Endothelial cell of umbilical vein (primary cell): Measurements from ENCODE around the gene CPNE5.

Source experiments
- EZH2 ChIP-seq: IDR thresholded peaks from 2 replicates; pipeline ENCODE4 v1.6.1; 2012; ENCODE audit warnings: borderline replicate concordance, low read depth, mild to moderate bottlenecking, moderate library complexity, low read length, inconsistent platforms; ENCODE audit not compliant: severe bottlenecking
- FOS ChIP-seq: IDR thresholded peaks from 2 replicates; pipeline ENCODE4 v1.6.1; 2011; ENCODE audit warnings: mild to moderate bottlenecking, low read length, moderate library complexity, borderline replicate concordance; ENCODE audit not compliant: insufficient read depth
- POLR2A ChIP-seq: IDR thresholded peaks from 2 replicates; pipeline ENCODE4 v1.6.1; 2012; ENCODE audit warnings: low read depth, mild to moderate bottlenecking, control low read depth, low read length
- POLR2AphosphoS5 ChIP-seq: IDR thresholded peaks from 2 replicates; pipeline ENCODE4 v1.6.1; 2012; ENCODE audit warnings: low read depth, mild to moderate bottlenecking, control low read depth, low read length, moderate library complexity; ENCODE audit not compliant: insufficient read depth
- TF ChIP-seq, protein P1 (sequence below), 2 donors: IDR thresholded peaks; 1 replicate in 1 of 2; 2 replicates in 1 of 2; pipeline ENCODE4 v1.5.1; 2011; ENCODE audit warnings: low read length in 2 of 2, mild to moderate bottlenecking in 2 of 2, moderate library complexity in 2 of 2, control low read depth in 1 of 2, inconsistent platforms in 1 of 2, low read depth in 1 of 2; ENCODE audit not compliant: insufficient read depth in 1 of 2; ENCODE audit errors: extremely low read depth in 1 of 2
- TF ChIP-seq, protein P2 (sequence below): IDR thresholded peaks from 2 replicates; pipeline ENCODE4 v1.6.1; 2011; ENCODE audit not compliant: insufficient read depth, insufficient read length

- TF ChIP-seq POLR2A (no peak), EZH2 (no peak), POLR2AphosphoS5 (no peak), FOS (no peak)
- TF ChIP-seq, protein P1, sequence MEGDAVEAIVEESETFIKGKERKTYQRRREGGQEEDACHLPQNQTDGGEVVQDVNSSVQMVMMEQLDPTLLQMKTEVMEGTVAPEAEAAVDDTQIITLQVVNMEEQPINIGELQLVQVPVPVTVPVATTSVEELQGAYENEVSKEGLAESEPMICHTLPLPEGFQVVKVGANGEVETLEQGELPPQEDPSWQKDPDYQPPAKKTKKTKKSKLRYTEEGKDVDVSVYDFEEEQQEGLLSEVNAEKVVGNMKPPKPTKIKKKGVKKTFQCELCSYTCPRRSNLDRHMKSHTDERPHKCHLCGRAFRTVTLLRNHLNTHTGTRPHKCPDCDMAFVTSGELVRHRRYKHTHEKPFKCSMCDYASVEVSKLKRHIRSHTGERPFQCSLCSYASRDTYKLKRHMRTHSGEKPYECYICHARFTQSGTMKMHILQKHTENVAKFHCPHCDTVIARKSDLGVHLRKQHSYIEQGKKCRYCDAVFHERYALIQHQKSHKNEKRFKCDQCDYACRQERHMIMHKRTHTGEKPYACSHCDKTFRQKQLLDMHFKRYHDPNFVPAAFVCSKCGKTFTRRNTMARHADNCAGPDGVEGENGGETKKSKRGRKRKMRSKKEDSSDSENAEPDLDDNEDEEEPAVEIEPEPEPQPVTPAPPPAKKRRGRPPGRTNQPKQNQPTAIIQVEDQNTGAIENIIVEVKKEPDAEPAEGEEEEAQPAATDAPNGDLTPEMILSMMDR (IDR thresholded peaks at IDR 0.05; ENCODE audit: extremely low read depth in 1 of 2, insufficient read depth in 1 of 2, low read depth in 1 of 2, low read length in 2 of 2) = no peak
- TF ChIP-seq, protein P2, sequence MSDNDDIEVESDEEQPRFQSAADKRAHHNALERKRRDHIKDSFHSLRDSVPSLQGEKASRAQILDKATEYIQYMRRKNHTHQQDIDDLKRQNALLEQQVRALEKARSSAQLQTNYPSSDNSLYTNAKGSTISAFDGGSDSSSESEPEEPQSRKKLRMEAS = no peak
Measured at GRCh38 chr6:36742146-36742545, 97.1 kb downstream of the CPNE5 start.
